HG03558 (cell line): Measurements from ENCODE around the gene ATG16L2.

Experiments
- ATAC-seq: cut with Tn5 transposase; IDR thresholded peaks from one replicate; pipeline ENCODE4 v1.9.1; 2021; ENCODE audit warnings: moderate number of reproducible peaks; ENCODE audit not compliant: unreplicated experiment; ENCODE audit errors: extremely low read depth

The ATG16L2 gene

DNA sequence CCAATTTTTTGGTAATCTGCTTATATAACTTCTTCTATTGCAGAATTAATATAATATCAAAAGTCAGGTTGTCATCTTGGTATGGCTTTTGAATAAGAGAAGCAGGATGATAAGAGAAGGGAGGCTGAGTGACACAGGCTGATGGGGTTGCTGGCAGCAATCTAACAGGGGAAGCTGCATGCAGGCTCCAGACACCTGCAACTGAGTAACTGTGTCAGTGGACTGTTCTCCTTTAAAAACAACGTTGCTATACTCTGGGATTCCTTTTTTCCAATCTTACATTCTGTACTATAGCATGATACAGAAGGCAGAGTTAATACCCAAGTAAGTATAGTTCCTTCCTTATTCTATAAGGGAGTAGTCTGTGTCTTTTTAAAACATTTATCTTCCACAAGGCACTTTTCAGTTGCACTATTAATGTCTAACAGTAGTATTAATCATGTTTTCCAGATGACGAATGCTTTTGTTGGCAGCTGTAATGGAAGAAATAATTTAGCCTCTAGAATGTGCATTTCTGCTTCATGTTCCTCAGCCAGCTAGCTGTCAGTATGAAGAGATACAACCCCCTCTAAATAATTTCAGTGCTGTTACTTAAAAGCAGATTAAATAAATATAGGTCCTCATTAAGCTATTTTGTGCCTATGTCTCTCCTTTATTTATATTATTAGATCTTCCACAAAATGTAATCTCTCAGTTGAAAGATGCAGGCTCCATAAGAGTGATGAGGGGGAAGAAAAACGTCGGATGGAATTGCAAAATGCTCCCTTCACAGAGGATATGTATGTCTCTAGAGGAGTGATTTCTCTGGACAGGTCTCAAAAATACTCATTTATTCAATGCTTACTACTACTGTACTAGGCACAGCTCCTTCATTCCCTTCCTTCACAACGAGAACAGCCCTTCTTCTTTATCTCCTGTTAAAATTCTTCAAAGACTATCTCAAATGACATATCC lies 50.8 kb downstream of the ATG16L2 start:
- no peak for ATAC-seq

DNA sequence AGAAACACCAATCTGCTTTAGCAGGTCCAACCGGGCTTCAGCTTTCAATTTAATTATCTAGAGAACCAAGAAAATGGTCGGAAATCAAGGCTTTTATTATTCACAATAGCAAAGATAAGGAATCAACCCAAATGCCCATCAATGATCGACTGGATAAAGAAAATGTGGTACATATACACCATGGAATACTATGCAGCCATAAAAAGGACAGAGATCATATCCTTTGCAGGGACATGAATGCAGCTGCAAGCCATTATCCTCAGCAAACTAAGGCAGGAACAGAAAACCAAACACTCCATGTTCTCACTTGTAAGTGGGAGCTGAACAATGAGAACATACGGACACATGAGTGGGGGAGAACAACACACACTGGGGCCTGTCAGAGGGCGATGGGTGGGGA lies 53.8 kb downstream of the ATG16L2 start:
- no peak for ATAC-seq

DNA sequence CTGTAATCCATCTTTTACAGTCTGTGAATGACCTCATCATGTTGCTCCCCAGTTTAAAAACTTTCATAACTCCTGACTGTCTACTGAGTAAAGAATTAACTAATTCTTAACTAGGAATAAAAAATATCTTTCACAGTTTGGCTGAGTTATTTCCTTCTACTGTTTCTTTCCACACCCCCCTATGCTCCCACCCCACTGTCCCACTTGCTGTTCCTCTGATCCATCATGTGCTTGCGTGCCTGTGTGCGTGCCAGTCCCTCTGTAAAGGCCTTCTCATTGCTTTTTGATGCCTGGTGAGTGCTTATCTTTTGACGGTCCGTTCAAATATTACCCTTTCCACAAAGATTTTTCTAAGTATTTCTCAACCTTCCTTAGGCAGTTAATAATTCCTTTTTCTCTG lies 55.6 kb downstream of the ATG16L2 start:
- ATAC-seq = no peak

DNA sequence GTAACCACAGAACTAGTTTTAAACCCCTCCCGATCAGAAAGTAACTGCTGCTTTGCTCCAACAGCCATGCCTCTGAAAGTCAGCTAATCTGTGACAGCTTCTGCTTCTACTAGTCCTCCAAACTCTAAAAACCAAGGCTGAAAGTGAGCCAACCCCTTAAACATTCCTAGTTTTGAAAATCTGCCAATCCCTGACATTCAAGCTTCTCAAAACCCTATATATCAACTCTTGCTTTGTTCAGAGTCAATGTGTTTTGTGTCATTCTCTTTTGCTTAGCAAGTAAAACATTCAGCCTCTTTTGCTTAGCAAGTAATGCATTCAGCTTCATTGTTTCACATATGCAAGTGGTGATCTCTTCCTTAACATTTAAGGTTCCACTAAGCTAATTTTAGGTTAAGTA lies 56.9 kb downstream of the ATG16L2 start:
- no peak for ATAC-seq

DNA sequence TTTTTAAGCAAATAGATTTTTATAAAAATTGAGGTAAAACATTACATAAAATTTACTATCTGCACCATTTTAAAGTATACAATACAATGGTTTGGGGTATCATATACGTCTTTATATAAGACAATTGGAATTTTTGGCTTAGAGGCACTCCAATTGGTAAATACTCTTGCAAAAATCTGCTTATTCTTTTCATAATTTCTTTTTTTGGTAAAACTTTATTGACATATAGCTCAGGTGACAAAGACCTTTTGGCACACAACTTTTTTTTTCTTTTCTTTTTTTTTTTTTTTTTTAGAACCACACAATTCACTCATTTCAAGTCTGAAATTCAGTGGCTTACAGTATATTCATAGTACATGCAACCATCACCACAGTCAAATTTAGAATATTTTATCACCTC lies 57.8 kb downstream of the ATG16L2 start:
- ATAC-seq = no peak

DNA sequence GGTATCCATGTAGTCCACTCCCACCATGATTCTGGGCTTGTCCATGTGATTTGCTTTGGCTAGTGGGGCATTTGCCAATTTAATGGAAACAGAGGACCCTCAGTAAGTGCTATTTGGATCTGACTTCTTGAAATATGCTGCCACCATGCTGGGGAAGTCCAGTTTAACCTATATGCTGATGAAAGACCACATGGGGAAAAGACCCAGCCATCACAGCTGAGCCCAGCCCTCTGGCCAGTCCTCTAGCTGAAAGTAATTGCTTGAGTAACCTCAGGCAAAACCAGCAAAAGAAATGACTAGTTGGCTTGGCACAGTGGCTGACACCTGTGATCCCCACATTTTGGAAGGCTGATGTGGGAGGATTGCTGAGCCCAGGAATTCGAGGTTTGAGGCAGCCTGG lies 61.5 kb downstream of the ATG16L2 start:
- no peak for ATAC-seq

DNA sequence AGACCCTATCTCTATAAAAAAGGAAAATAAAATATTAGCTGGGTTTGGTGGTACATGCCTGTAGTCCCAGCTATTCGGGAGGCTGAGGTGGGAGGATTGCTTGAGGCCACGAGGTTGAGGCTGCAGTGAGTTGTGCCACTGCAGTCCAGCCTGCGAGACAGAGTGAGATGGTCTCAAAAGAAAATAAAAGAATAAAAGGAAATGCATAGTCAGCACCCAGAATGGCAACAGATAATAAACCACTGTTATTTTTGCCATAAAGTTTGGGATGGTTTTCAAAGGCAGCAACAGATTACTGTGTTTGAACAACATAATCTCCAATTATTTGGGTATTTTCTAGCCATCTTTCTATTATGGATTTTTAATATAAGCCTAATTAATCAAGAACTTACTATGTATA lies 61.9 kb downstream of the ATG16L2 start:
- no peak for ATAC-seq
